Stimulated activated CD4-positive, alpha-beta T cell treated with anti-CD3 and anti-CD28 coated beads, Interleukin-12 subunit alpha, Interleukin-12 subunit beta, amount 100 ng/mL, for 48 hours (primary cell): ENCODE results near the gene MEIOB.

Source experiments
- DNase-seq, 3 donors: peaks; one replicate each; pipeline ENCODE4 v3.0.0-alpha.2; 2020; ENCODE audit warnings: low read depth in 2 of 3, low spot score in 1 of 3

The MEIOB gene

DNA sequence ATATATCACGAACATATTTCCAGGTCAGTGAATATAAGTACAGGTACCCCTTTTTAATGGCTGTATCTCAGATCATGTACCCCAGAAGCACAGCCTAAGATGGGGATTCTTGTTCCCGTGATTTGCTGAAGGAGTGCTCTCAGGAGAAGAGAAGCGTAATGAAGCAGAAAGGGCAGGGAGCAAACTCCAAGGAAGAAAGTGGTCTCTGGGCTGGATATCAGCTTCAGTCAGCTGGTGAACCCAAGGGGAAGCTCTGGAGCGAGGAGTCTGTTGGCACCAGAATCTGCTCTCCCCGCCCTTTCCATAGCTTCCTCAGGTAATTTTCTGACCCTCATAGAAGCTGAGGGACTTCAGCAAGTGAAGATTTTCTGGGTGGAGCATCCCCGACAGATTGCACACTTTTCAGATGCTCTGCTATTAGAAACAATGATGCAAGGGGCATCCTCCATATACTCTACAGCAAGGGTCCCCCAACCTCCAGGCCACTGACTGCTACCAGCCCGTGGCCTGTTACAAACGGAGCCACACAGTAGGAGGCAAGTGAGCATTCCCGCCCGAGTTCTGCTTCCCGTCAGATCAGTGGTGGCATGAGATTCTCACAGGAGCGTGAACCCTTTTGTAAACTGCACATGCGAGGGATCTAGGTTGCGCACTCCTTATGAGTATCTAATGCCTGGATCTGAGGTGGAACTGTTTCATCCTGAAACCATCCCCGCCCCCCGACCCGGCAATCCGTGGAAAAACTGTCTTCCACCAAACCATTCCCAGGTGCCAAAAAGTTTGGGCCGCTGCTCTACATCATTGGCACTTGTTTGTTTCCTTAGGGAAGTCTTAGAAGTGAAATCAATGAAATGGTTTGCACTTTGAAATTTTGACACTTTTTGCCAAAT is 40.5 kb downstream of the MEIOB start:
- no peak for DNase-seq

DNA sequence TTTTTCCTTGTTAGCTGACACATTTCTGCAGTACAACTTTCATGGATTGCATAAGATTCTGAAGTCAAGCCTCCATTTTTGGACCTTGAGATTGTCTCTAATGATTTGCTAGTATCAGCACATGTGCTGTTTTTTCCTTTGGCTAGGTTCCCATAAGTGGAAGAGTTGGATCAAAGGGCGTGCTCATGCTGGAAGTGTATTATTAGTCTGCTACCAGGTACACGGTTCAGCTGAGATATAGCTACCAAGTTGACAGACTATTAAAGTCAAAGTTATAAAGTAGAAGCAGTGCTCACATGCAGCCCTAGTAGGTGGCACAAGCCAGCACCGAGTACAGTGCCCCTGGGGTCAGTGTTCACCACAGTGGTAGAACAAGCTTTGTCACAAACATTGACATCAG is 41.8 kb downstream of the MEIOB start:
- no peak for DNase-seq

DNA sequence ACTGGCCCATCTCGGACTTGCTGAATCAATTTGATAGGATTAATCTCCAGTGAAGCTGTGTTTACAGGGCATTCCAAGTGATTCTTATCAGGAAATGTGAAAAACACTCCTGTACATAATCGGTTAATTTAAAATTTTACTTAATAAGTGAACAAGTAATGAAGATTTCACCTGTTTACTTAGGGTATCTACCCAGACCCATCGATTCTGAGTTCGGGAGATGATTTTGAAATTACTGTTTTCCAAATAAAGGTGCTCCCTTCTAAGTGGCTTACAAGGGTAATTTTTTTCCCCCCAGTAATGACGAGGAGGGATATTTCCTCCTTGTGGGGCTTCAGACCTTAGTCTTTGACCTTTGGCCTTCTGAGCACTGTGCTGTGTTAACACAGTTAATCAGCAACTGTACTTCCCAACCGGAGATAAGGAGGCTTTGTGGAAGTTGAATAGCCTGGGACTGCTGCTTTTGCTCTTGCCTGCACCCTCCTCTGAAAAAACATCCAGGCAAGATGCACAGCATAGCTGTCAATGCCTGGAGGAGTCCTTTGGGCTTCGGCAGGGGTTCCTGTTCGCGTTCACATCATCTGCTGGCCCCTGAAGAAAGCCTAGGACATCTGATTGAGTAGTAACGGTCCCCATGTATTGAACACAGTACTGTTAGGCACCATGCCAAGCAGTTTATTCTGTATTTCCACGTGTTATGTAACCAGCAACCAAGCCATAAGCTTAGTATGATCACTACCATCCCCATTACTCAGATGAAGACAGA is 43.1 kb downstream of the MEIOB start:
- DNase-seq, result no peak

DNA sequence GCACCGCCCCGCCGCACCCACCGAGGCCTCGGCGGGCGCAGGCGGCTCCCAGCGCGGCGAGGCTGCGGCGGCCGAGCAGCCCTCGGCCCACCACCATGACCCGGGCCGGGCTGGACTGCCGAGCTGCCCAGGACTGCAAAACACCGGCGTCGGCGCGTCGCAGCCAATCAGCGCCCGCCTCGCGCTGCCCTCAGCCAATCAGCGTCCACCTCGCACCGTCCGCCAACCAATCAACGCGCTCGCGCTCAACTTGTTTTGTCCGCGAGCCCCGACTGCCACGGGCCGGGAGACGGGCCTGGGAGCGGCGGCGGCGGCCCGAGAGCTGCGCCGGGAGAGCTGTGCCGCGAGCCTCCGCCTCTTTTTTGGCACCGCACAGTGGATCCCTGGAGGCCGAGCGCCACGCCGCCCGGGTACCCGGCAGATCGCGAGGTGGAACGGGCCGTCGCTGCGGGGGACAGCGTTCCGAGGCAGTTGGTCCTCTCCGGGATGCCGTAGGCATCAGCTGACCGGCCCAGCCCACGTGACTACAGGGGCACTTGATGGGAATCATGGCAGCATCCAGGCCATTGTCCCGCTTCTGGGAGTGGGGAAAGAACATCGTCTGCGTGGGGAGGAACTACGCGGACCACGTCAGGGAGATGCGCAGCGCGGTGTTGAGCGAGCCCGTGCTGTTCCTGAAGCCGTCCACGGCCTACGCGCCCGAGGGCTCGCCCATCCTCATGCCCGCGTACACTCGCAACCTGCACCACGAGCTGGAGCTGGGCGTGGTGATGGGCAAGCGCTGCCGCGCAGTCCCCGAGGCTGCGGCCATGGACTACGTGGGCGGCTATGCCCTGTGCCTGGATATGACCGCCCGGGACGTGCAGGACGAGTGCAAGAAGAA is 45.0 kb downstream of the MEIOB start, which contains the start of the genes FAHD1 and HAGH:
FAHD1 (plus strand) TSS at position 516 of the 883 bp plus-strand sequence; CDS start at position 549, 33 bp downstream.
HAGH (minus strand) TSS at position 135 of the 883 bp plus-strand sequence; CDS start at position 97, 38 bp downstream.
- DNase-seq, result peak; percentile 80 to 86 (median 81)

DNA sequence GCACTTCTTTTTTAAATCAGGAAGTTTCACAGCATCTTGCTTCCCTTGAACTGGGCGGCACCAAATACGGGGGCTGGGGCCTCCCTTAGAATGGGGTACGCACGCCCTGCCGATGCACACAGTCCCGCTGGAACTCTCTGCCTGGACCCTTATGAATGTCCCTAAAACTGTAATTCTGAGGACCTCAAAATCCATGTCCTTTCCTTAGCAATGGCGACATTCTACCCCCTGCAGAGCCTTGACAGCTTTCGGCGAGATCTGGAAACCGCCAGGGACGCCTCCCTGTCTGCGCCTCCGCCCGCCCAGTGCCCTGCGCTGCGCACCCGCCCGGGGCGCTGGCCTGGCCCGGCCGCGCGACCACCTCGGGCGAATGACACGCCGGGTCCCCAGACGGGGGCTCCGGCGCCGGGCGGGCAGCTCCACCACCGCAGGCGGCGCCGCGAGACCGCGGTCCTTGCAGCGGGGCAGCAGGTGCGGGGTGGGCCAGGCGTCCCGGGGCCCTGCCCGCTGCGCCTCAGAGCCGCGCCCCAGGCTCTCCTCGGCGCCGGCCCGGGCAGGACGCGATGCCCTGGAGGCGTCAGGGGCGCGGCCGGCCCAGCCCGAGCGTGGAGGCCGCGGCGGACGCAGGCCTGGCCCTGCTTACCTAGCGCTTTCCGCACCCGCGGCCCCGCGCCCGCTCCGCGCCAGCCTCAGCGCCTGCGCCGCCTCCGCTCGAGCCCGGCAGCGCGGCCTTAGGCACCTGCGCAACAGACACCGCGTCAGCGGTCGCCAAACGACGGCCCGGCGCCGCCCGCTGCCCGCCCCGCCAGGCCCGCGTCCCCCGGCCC is 45.9 kb downstream of the MEIOB start:
- DNase-seq, result peak; percentile 26 to 61 (median 40)

DNA sequence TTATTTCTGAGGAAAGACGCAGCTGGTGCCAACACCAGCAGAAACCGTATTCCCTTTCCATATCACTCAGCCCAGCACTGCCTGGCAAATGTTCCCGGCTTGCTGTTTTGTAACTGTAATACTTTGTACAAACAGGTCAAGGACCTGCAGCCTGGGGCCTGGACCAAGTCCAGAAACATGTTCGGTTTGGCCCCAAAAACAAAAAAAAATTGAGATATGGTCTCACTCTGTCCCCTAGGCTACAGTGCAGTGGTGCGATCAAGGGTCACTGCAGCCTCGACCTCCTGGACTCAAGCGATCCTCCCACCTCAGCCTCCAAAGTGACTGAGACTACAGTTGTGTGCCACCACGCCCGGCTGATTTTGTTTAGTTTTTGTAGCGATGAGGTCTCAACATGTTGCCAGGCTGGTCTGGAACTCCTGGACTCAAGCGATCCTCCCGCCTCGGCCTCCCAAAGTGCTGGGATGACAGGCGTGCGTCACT is 46.5 kb downstream of the MEIOB start:
- DNase-seq, result no peak

DNA sequence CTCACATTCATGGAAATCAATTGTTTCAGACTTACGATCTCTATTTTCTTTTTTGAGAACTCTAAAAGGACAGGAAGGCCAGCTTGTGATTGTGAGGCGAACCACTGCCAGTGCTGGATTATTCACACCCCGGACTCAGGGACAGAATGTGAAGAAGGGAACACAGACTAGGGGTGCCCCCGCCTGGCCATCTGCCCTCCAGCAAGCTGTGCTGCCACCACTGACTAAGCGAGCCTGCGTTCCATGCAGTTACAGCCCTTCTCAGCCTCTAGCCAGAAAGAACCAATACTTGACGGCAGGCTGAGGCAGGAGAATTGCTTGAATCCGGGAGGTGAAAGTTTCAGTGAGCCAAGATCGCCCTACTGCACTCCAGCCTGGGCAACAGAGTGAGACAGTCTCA is 48.1 kb downstream of the MEIOB start:
- DNase-seq, result peak in 1 of 3 donors; percentile 11

DNA sequence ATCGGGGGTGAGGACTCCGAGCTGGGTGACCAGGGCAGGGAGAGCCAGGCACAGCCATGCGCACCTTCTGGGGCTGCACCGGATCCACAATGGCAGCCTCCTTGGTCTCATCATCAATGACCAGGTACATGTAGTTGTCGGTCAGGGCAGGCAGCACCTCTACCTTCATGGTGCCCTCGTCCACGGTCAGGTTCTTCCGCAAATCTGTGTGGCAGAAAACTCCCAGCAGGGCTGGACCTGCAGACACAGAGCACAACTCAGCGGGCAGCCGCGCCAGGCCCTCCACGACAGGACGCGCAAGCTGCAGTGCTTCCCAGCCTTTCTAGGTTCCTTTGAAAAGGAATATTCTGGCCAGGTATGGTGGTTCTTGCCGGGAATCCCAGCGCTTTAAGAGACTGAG is 49.2 kb downstream of the MEIOB start:
- no peak for DNase-seq

DNA sequence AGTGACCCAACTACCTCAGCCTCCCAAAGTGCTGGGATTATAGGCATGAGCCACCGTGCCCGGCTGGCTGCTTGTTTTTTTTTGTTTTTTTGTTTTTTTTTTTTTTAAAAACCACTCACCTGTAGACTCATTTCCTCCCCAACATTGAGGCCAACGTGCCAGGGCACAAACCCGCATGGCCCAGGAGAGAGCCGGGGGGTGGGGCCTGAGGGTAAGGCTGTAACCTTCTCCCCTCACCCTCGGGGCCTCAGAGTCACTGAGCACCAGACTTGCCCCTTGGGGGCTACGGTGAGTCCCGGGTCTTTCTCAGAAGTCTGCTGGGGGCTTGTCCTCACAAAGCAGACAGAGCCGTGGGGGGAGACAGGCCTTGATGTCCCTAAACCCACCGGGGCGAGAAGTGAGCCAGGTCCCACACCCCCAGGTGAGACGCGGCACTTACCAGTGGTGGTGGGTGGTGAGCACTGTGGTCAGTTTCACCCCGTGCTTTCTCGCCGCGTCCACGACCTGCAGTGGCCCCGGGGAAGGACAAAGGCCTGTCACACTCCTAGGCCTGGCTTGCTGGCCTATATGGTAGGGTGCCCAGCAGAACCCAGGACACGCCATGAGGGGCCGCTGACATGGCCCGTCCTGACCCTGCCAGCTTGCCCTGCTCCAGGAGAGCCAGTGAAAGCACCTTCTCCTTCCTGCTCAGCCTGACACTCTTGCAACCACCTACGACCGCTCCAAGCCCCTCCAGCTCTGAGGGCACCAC is 49.9 kb downstream of the MEIOB start:
- no peak for DNase-seq

DNA sequence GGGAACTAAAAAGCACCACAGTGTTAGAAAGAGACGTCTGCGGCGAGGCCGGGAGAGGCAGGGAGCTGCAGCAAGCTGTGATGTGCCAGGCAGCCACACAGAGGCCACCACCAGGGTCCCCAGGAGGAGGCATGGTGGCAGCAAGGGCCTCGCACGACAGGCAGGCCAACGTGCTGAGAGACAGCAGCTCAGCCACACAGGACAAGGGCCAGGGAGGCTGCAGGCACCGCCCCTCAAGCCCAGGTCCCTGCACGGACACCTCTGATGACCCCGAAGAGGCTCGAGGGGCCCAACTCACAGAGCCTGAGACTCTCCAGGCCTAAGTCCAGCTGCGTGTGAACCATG is 51.0 kb downstream of the MEIOB start:
- no peak for DNase-seq

DNA sequence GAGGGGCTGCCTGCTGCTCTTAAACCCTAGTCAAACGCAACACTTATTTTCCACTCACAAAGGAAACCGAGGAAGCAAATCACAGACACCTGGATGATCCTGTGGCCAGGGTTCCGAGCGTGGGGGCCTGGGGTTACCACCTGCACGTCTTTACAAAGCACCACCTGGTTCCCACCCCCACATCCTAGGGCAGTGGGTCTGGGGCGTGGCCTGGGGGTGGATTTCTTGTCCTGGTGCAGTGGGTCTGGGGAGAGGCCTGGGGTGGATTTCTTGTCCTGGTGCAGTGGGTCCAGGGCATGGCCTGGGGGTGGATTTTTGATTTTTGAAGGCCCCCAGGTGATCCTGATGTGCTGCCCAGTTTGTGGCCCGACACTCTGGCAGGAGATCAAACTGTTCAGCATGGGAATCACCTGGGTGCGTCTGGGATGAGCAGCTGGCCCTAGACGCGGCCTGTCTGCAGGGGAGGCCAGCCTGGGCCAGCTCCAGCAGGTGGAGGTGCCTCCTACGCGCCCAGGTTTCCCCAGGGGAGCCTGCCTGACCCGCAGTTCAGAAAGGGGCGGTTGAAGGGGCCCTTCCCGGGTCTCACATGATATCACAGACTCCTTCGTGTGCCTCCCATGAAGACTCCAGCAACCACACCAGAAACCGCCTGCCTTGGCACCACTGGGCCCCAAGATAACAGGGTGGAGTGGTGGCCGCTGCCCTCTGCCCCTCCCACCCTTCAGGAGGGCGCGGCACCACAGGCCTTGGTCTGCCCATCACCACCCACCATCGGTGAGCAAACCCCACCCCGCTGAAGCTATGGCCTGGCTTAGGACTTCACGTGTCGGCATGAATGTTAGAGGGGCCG is 51.6 kb downstream of the MEIOB start:
- DNase-seq, result no peak

DNA sequence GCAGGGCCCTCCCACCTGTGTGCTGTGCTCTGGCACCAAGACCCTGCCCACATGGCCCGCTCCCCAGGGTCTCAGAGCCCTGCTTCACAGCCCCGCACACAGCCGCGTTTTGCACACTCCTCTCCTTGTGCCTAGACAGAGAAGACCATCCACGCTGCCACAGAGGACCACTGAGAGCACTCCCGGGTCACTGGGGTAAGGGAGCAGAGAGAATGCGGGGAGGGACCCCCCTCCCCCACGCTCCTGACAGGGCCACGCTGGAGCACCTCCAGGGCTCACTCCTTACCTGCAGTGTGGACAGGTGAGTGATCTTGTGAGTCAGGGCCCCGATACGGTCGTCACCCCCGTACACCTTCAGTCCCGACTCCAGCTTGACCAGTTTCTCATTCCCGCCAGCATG is 52.4 kb downstream of the MEIOB start:
- DNase-seq, result no peak

DNA sequence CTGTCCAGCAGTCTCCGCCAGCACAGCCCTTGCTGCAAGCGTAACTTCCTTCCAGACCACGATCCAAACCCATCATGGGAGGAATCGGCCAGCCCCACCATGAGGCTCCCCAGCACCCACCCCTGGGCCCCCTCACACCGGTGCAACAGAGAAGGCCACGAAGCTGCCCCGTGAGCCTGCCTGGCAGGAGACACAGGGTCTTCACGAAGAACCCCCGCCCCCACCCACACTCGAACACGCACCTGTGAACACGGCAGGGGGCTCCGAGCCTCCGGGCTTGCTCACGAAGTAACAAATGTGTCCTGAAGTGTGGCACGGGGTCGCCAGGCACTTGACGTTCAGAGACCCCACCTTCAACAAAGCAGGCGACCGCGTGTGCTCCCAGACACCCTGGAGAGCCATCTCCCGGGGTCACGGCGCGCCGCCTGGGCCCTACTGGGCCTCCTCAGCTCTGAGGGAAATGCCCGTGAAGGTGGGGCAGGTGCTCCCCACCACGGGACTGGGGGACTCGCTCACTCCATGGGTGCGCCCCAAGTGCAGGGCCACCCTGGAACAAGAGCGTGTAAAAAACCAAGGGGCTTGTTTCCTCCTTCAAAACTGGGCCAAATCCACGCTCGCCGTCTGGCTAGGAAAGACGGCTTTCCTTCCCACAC is 53.0 kb downstream of the MEIOB start:
- DNase-seq, result no peak

DNA sequence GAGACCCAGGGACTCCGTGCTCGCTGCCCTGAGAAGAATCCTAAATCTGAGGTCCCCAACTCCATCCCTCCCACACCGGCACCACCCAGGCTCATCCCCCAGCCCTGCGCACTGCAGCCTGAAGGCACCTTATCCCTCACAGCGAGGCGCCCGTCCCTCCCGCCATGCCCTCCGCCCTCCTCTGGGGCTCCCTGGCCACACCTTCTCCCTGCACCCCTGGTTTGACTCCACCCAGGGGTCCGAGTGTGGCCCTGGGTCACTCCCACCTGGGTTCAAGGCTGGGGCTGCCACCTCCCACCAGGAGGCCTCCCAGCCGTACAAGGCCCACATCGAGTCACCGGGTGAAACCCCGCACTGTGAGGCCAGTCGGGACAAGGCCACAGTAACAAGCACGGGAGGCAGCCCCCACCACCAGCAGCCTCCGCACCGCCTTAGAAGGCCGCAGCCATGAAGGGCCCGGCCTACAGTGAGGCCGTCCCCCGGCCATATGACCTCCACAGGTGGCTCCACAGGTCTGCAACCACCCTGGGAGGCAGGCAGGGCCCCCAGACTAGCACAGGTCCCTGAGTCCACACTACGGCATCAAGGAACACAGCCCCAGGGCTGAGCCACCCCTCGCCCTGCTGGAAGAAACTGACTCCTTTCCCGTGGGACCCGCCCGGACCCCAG is 53.6 kb downstream of the MEIOB start:
- DNase-seq, result no peak

DNA sequence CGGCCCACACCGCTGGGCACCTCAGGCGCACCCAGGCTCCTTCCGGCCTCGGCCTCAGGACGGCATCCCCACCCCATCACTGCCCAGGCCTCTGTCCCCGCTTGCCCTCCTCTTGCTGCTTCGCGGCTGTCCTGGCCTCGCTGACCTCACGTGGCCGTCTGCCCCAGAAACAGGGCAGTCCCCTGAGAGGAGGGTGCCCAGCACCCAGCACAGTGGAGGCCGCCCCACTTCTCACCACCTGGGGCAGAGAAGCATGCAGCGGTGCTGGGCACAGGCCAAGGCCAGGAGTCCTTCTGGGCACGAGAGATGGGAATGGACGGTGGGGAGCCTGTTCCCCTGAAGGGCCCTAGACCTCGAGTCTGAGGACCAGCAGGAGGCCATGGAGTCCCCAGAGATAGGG is 54.2 kb downstream of the MEIOB start:
- no peak for DNase-seq

DNA sequence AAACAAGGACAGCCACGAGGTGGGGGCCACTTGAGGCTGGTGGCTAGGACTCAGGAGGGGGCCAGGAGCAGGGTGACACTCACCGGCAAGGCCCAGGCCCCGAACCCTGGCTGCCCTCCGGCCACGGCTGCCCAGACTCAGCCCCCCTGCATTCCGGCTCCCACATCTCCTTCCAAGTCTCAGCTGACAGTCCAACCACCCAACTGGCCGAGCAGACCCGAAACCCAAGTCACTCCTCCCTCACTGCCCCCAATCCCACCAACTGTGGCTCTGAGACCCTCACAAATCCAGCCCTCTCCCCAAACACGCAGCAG is 54.7 kb downstream of the MEIOB start:
- DNase-seq, result no peak

DNA sequence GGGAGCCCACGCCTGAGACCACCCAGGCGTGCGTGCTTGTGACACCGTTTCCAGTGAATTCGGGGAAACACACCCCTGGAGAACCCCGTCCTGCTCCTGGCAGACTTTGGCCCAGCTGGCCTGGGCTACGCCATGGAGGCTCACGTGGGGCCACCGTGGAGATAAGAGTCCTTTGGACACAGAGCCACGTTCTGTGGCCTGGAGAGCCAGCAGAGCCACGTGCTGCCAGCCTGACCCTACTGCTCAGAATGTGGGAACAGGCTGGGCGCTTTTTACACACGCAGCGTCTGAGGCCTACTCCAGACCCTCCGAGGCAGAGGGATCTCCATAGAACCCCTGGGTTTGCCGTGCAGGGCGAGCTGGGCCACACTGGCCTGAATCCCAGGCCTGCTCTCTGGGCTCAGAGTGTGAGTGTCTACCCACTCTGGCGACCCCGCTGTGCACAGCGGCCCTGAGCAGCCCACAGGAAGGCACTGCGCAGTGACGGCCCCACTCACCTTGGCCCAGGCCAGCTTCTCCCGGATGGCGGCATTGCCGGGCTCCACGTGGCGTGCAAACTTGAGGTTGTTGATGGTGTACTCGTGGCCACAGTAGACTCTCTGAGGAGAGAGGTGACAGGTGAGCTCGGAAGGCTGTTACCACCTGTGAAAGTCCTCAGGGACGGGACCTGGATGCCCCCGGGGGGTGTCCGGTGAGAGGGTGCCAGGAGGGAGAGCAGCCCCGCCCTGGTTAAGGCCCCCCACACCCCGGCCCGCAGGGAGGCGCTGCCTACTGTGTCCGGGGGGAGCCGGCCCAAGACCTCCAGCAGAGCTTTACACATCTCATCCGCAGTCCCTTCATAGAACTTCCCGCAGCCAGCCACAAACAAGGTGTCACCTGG is 55.3 kb downstream of the MEIOB start:
- DNase-seq, result no peak
